Vagina (tissue), 2 donors: ENCODE measurements around the gene CASQ2.

ENCODE experiments used
- POLR2A ChIP-seq, 2 donors: fragments of 450-650 bp; IDR thresholded peaks; one replicate each; pipeline ENCODE4 v1.6.1; 2017; ENCODE audit warnings: antibody characterized with exemption in 2 of 2, mild to moderate bottlenecking in 2 of 2, moderate library complexity in 2 of 2
- TF ChIP-seq, protein P1 (sequence below), 3 experiments: fragments of 450-650 bp in 2 of 3; fragments of 200-600 bp in 1 of 3; sonication (generic) in 1 of 3; IDR thresholded peaks; one replicate each; pipeline ENCODE4 v1.5.1; 2017 to 2019; ENCODE audit warnings: antibody characterized with exemption in 3 of 3, mild to moderate bottlenecking in 2 of 3, moderate library complexity in 2 of 3

DNA sequence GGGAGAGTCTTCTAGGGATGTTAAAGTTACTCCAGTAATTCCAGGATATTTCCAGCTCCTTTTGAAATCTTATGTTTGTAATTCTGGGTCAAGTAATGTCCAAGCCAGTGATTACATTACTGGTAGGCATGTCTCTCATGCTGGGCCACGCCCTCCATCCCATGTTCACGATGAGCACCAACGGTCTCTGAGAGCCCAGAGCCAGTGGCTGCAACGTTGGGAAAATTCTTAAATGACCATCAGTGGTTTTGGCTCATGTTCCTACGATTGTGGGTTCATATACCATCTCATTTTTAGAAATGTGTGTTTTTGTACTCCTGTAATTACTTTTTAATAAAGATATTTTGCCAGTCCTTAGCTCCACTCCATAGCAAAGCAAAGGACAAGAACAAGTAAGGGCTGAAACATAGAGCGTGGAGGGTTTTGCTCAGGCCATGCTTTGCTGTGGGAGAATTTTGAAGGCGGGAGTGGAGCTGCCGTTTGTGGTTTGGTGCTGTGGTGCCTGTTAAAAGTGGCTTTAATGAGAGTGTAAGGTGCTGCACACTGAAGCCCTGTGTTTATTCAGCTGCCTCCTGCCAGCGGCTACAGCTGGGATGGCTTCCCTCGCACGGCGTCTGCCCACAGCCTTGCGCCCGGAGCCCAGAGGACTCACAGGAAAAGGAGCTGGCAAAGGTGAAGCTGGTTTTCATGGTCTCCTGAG lies 97.9 kb downstream of the CASQ2 start:
- TF ChIP-seq, protein P1, sequence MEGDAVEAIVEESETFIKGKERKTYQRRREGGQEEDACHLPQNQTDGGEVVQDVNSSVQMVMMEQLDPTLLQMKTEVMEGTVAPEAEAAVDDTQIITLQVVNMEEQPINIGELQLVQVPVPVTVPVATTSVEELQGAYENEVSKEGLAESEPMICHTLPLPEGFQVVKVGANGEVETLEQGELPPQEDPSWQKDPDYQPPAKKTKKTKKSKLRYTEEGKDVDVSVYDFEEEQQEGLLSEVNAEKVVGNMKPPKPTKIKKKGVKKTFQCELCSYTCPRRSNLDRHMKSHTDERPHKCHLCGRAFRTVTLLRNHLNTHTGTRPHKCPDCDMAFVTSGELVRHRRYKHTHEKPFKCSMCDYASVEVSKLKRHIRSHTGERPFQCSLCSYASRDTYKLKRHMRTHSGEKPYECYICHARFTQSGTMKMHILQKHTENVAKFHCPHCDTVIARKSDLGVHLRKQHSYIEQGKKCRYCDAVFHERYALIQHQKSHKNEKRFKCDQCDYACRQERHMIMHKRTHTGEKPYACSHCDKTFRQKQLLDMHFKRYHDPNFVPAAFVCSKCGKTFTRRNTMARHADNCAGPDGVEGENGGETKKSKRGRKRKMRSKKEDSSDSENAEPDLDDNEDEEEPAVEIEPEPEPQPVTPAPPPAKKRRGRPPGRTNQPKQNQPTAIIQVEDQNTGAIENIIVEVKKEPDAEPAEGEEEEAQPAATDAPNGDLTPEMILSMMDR (IDR thresholded peaks at IDR 0.05), result no peak
- TF ChIP-seq POLR2A (IDR thresholded peaks at IDR 0.05), result no peak
